Peyer's patch (tissue), 4 donors: Measurements from ENCODE around the gene CEMIP. TPM values are rescaled to one million over a fixed set of nuclear protein-coding genes. Genes with fewer than 3 reads are reported as not detected.

ENCODE experiments used
- DNase-seq, 3 donors: peaks; one replicate each; pipeline ENCODE4 v3.0.0-alpha.2; 2017 to 2019
- H3K27ac ChIP-seq, 4 donors: fragments of 200-600 bp; sonication (generic); one replicate each; pipeline ENCODE4 v1.5.1; 2016 to 2019
- H3K27me3 ChIP-seq, 2 donors: fragments of 200-600 bp; sonication (generic); one replicate each; pipeline ENCODE4 v1.5.1; 2019
- H3K36me3 ChIP-seq, 3 donors: fragments of 200-600 bp; sonication (generic); one replicate each; pipeline ENCODE4 v1.5.1; 2016 to 2019
- H3K4me1 ChIP-seq, 4 donors: fragments of 200-600 bp; sonication (generic); one replicate each; pipeline ENCODE4 v1.5.1; 2016 to 2019
- H3K4me3 ChIP-seq, 4 donors: fragments of 200-600 bp; sonication (generic); 1 replicate in 3 of 4; 2 replicates in 1 of 4; pipeline ENCODE4 v1.5.1; 2016 to 2019; ENCODE audit warnings: mild to moderate bottlenecking in 1 of 4
- H3K9me3 ChIP-seq, 4 donors: fragments of 200-600 bp; sonication (generic); one replicate each; pipeline ENCODE4 v1.5.1; 2016 to 2019; ENCODE audit warnings: mild to moderate bottlenecking in 1 of 4
- CTCF ChIP-seq, 6 experiments: fragments of 450-650 bp in 4 of 6; fragments of 200-600 bp in 2 of 6; sonication (generic) in 1 of 6; IDR thresholded peaks; one replicate each; pipeline ENCODE4 v1.5.1; 2017 to 2019; ENCODE audit warnings: antibody characterized with exemption in 6 of 6, mild to moderate bottlenecking in 3 of 6, moderate library complexity in 1 of 6
- POLR2A ChIP-seq, 2 donors: fragments of 450-650 bp; IDR thresholded peaks; one replicate each; pipeline ENCODE4 v1.5.1; 2017; ENCODE audit warnings: antibody characterized with exemption in 2 of 2, mild to moderate bottlenecking in 2 of 2, moderate library complexity in 2 of 2
- small RNA-seq, 2 donors: library from RNA; depleted of rRNA; stranded (forward); fragments of <200 nt; gene quantifications; one replicate each; pipeline ENCODE3, GENCODE V24; 2016
- total RNA-seq, 4 donors: library from RNA; depleted of rRNA; stranded (reverse); fragments of >200 nt; gene quantifications; one replicate each; pipeline ENCODE4 v1.1.0, GENCODE V29; 2016

CEMIP gene
- total RNA-seq, 4 donors from 2014 or later = 0.27 to 0.83 (median 0.57) TPM; not detected in 1

DNA sequence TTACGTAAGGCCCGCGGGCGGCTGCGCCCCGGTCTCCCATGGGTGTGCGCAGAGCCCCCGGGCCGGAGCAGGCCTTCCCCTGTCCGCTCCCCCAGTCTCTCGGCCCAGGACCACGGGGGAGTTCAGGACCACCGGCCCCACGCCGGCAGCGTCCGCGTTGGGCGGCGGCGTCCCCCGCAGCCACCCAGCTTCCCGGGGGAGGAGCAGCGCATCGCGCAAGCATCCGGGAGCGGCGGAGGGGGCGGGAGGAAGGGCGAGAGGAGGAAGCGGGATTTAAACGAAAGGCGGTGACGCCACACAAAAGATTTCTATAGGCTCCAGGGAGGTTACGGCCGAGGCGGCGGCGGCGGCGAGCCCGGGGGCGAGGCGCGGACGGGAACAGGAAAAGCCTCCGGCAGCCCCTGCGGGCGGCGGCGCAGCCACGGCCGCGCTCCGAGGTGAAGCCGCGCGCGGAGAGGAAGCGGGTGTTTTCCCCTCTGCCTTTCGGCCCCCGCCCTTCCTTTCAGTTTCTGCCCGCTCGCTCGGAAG is 221.5 kb downstream of the CEMIP start, which contains the start of gene TLNRD1:
Gene TLNRD1, plus strand, starts transcription at position 300 of the 528 bp plus-strand sequence. CDS start 1,349 bp downstream, outside the sequence.
- peak; percentile 83 to 93 for TF ChIP-seq POLR2A (IDR thresholded peaks at IDR 0.05)
- TF ChIP-seq CTCF (IDR thresholded peaks at IDR 0.05) = no peak
- H3K36me3 ChIP-seq = peaks cover 0 to 4% (median 0%) of the 10 kb centered on the region in 3 donors
- peaks cover 0 to 23% (median 7%) of the 10 kb centered on the region in 4 donors for H3K4me1 ChIP-seq
- H3K4me3 ChIP-seq = peak within 1 kb of the TSS; percentile 71 to 95 (median 81)
- H3K27ac ChIP-seq = peak within 1 kb of the TSS; percentile 92 to 99 (median 98)
- peak; percentile 86 to 96 (median 93) for DNase-seq
- H3K27me3 ChIP-seq = no peaks in the 10 kb centered on the region
- H3K9me3 ChIP-seq = no peaks in the 10 kb centered on the region

Small RNA genes within 50 kb of the gene (small RNA-seq; reads per million reads assigned to genes)
- 0 reads per million in 2 donors for gene MIR4514
- gene MIR549A = 0 to 0.25 reads per million in 2 donors

Other genes starting within 250 kb of the CEMIP start
- gene ABHD17C, start 84.1 kb upstream of the CEMIP start, total RNA-seq = 10 to 100 TPM; 14.9 to 74.6 (median 37.8) TPM
- gene MESD, start 210.4 kb downstream of the CEMIP start, total RNA-seq = 10 to 100 TPM; 20.3 to 48.7 (median 27.1) TPM
- 10 to 100 TPM; 15.4 to 25.6 (median 19.5) TPM for gene TLNRD1, start 221.6 kb downstream of the CEMIP start, total RNA-seq